Measurements from ENCODE around the gene NMU.
"Not testable (repeated sequence)": the region's sequence is repeated elsewhere in the genome, so short reads cannot be mapped to it uniquely, and the experiment has no call there.

Gene NMU

GRCh38 chr4:55618546-55619143 lies 17.5 kb downstream of the NMU start:
- no peak for DNase-seq

DNA sequence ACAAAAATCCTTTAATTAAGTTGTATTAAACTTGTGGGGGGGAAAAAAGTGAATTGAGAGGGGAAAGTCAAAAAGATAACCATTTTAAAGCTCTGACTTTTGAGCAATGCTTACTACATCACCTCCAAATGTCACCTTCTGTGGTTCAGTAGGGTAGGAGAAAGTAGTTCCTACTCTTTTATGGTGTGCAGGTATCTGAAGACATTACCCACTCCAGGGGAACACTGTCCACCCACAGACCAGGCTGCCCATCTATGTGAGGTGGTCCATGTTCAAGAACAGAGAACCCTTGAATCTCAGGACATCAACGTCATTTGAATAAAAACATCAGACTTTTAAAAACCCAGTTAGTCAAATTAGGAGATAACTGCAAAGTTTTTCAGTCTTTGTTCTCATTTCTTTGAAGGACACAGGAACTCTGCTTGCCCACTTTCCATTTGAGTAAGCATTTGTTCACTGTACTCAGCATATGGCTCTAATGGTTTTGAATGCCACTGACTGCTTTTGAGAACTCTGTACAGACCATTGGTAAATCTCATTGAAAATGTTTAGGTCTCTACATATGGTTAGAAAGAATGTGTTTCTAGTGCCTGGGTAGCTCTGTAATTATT lies 18.4 kb downstream of the NMU start:
- DNase-seq: no peak

GRCh38 chr4:55615008-55615407 lies 21.1 kb downstream of the NMU start:
- no peak for DNase-seq

GRCh38 chr4:55613621-55614020 lies 22.5 kb downstream of the NMU start:
- DNase-seq: no peak

DNA sequence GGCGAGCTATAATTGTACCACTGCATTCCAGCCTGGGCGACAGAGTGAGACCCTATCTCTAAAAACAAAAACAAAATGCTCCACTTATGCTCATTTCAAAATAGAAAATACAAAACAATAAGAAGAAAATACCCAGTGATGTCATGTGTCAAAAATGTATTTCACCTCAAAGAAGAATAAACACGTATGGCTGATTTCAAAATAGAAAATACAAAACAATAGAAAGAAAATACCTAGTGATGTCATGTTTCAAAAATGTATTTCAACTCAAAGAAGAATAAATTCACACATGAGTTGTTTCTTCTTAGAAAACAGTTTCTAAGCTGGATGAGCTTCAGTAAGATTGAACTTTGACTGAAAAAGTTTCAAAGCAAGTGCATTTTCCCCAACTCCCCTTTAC lies 23.8 kb downstream of the NMU start:
- DNase-seq: no peak

DNA sequence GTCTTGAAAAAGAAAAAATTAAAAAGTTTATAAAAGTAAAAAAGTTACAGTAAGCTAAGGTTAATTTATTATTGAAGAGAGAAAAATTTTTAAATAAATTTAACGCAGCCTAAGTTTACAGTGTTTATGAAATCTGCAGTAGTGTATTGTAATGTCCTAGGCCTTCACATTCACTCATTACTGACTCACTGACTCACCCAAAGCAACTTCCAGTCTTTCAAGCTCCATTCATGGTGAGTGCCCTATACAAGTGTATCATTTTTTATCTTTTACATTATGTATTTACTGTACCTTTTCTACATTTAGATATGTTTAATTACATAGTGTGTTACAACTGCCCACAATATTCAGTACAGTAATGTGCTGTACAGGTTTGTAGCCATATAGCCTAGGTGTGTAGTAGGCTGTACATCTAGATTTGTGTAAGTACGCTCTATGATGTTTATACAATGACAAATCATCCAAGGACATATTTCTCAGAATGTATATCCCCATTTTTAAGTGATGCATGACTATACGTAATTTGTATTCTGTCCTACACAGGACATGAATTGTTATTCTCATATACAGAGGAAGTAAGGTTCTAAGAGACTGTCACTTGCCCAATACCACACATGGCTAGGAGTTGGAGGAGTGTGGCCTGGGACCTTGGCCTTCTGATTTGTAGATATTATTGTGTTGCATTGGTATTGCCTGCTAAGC lies 24.6 kb downstream of the NMU start:
- no peak for DNase-seq

GRCh38 chr4:55610381-55610780 lies 25.7 kb downstream of the NMU start:
- no peak for DNase-seq

GRCh38 chr4:55609393-55609866 lies 26.7 kb downstream of the NMU start:
- DNase-seq: peak; percentile 39

- no peak for DNase-seq
Measured at GRCh38 chr4:55608591-55608990, 27.5 kb downstream of the NMU start.

- DNase-seq: no peak
Measured at GRCh38 chr4:55604996-55605395, 31.1 kb downstream of the NMU start.

GRCh38 chr4:55600640-55601039 lies 35.5 kb downstream of the NMU start:
- DNase-seq: no peak

- no peak for DNase-seq
Measured at GRCh38 chr4:55598641-55599040, 37.5 kb downstream of the NMU start.

DNA sequence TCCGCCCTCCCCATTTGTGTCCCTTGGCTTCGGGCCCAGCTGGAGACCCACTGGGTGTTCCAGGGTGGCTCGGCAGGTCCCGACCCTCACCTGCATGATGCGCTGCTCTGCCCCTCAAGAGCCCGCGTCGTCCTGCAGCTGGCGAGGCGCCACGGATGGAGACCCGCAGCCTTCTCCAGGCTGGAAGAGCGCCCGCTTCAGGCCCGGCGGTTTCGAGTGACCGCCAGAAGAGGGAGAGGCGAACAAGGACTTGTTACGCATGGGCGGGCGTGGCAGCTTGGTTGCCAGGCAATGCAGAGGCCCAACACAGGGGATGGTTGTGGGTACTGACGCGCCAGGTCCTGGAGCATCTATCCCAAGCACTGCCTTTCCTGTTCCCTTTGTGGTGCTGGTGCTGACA lies 44.1 kb downstream of the NMU start, which contains the start of gene PDCL2:
Gene PDCL2 (minus strand): TSS at position 232 of the 400 bp plus-strand sequence. CDS start 136 bp downstream, at position 96.
- DNase-seq: no peak

- no peak for DNase-seq
Measured at GRCh38 chr4:55588160-55588559, 47.9 kb downstream of the NMU start.

DNA sequence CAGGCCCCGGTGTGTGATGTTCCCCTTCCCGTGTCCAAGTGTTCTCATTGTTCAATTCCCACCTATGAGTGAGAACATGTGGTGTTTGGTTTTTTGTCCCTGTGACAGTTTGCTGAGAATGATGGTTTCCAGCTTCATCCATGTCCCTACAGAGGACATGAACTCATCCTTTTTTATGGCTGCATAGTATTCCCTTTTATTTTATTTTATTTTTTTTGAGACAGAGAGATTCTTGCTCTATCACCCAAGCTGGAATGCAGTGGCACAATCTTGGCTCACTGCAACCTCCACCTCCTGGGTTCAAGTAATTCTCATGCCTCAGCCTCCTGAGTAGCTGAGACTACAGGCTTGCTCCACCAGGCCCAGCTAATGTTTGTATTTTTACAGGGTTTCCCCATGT lies 53.3 kb downstream of the NMU start:
- DNase-seq: not testable (repeated sequence)

GRCh38 chr4:55578341-55579010 lies 57.6 kb downstream of the NMU start:
- DNase-seq: no peak

- no peak for DNase-seq
Measured at GRCh38 chr4:55575513-55575912, 60.6 kb downstream of the NMU start.

DNA sequence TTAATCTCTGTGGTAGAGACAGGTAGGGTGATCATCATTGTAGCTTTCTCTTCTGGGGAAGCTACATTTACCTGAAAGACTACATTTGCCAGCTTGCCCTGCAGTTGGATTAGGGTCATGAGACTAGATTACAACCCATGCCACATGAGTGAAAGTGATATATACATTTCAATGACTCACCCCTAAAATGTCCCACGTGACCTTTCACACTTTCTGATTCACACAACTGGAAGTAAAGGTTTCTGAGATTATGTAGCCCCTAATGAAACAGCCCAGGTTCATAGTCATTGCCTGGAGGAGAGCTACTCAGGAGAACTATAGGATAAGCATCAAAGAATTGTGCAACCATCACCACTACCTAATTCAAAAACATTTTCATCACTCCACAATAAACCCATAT lies 61.8 kb downstream of the NMU start:
- no peak for DNase-seq

- DNase-seq: no peak
Measured at GRCh38 chr4:55571806-55572205, 64.3 kb downstream of the NMU start.

GRCh38 chr4:55568905-55569504 lies 67.1 kb downstream of the NMU start:
- no peak for DNase-seq

GRCh38 chr4:55561889-55562288 lies 74.2 kb downstream of the NMU start:
- DNase-seq: no peak

DNA sequence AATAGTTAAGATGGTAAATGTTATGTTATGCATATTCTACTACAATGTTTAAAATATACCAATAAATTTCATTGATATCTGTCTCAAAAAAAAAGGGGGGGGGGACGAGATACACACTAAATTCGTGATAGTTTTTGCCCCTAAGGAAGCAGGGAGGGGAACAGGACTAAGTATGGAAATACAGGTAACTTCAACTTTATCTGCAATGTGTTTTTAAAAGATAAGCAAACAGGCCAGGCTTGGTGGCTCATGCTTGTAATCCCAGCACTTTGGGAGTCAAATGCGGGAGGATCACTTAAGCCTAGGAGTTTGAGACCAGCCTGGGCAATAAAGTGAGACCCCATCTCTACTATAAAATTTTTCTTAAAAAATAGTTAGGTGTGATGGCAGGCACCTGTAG lies 76.0 kb downstream of the NMU start:
- DNase-seq: no peak

- peak; percentile 51 for DNase-seq
Measured at GRCh38 chr4:55554453-55555030, 81.6 kb downstream of the NMU start.

Measured in fibroblast of skin of right quadriceps (primary cell).